Prostate gland (tissue), 2 donors: ENCODE results near the gene ILKAP.

Experiments
- CTCF ChIP-seq, 4 experiments: fragments of 200-600 bp in 2 of 4; fragments of 450-650 bp in 2 of 4; sonication (generic) in 2 of 4; IDR thresholded peaks; 1 replicate in 3 of 4; 2 replicates in 1 of 4; pipeline ENCODE4 v1.5.1; 2016 to 2019; ENCODE audit warnings: antibody characterized with exemption in 4 of 4, mild to moderate bottlenecking in 2 of 4, moderate library complexity in 2 of 4
- POLR2A ChIP-seq: fragments of 450-650 bp; IDR thresholded peaks from one replicate; pipeline ENCODE4 v1.6.1; 2016; ENCODE audit warnings: antibody characterized with exemption, mild to moderate bottlenecking

- no peak for TF ChIP-seq POLR2A
- TF ChIP-seq CTCF (IDR thresholded peaks at IDR 0.05): no peak
These were observed 31.1 kb downstream of the ILKAP start for GRCh38 chr2:238172439-238172838.
